ENCODE measurements around the gene ZBTB47.

GRCh38 chr3:42682301-42683070 is 29.0 kb downstream of the ZBTB47 start:
- no peak for TF ChIP-seq CTCF (IDR thresholded peaks at IDR 0.05)
- TF ChIP-seq POLR2AphosphoS5 (IDR thresholded peaks at IDR 0.05): no peak
- no peak for TF ChIP-seq EP300 (IDR thresholded peaks at IDR 0.05)

Measured in stomach (tissue), 4 donors.